HG02763 (cell line): ENCODE data around the gene CELSR3.

ENCODE experiments used
- ATAC-seq: cut with Tn5 transposase; IDR thresholded peaks from one replicate; pipeline ENCODE4 v1.9.1; 2021; ENCODE audit warnings: mild to moderate bottlenecking, moderate library complexity; ENCODE audit not compliant: unreplicated experiment

Gene CELSR3

GRCh38 chr3:48600711-48601621, 61.7 kb downstream of the CELSR3 start:
- ATAC-seq, result no peak

GRCh38 chr3:48599509-48600285, 63.0 kb downstream of the CELSR3 start:
- no peak for ATAC-seq

GRCh38 chr3:48599077-48599501, 63.6 kb downstream of the CELSR3 start:
- ATAC-seq, result no peak

- ATAC-seq, result no peak
Observed at GRCh38 chr3:48598323-48599076, 64.2 kb downstream of the CELSR3 start.

- no peak for ATAC-seq
Observed at GRCh38 chr3:48597408-48597800, 65.3 kb downstream of the CELSR3 start.

DNA sequence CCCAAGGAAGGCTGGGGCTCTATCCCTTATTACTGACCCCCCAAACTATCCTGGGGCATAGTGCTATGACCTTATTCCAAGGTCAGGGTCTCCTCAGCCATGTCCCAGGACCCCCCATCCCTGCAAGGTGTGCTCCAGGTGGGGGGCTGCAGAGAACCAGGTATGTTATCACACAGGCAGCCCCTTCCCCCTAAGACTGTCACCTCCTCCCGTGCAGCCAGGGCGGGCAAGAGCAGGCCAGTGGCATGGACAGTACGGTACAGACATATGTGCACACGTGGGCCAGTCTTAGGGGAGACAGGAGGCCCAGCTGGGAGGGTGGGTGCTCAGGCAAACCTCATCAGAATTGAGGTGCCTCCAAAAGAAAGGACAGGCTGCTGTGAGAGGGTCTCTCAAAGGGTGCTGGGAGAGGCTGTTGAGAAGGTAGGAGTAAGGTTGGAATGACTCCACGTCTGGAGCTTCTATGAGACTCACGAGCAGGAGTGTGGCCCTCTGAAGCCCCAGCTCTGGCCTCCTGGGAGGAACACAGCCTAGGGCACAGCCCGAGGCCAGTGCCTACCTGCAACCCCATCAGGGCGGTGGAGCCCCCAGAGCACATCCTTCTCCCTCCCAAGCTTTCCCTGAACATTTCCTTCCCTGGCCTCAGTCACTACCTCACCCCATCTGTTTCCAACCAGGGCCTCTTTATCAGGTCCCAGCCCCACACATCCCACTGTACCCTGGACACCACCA, 65.8 kb downstream of the CELSR3 start:
- ATAC-seq, result no peak

DNA sequence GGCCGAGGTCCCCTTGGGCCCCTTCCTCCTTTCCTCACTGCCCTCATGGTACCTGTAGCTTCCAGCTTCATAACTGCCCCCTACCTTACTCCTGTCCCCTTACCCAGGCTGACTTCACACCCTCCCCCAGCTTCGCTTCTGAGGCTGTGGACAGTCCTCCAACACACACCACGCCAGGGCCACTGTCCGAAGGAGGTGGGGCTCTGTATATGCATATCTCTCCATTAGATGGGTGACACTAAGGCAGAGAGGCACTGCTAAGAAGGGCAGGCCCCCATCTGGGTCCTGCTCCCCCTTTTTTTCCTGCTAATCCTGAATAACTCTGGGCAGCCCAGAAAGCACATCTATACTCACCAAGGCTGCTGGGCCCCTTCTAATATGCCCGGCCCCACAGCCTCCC, 66.5 kb downstream of the CELSR3 start:
- ATAC-seq, result no peak

DNA sequence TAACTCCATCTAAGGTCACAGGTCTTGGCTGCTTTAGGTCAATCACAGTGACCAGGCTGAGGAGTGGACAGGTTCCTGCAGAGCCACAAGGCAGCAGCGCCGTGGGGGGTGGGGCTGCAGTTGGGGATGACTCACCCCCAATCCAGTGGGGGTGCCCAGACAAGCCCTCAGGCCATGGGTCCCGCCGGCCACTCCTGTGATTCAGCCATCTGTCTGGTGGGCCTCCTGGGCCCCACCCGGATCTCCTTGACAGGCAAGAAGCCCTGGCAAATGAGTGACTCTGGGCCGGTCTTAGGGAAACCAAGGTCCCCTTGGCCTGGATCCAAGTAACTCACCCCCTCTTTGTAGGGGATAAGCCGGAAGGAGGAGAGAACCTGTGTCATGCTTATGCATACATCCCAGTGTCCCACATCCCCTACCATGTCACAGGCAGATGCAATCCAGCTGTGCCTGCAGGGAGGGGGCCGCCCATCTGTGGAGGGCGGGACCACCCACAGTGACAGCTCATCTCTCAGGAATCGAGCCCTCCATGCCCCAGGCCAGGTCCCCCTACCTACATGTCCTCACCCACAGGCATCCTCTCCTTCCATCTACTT, 67.1 kb downstream of the CELSR3 start:
- no peak for ATAC-seq

DNA sequence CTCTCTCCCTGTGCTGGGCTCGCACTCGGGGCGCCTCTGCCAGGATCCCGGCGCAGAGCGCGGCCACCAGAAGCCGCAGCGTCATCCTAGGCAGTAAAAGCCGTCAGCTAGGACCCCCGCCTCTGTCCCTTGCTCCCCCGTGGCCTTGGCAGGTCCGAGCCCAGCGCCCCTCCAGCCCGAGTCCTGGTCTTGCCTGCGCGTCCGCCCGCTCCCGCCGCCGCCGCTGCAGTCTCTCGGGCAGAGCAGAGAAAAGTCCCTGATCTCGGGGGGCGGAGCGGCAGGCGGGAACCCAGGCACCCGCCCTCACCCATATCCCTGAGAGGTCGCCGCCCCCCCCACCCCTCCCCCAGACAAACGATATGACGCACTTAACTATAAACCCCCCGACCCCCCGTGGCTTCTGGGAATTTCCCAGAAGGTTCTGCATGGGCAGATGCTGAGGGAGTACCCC, 67.6 kb downstream of the CELSR3 start, which contains the start of gene COL7A1:
TSS of gene COL7A1 (minus strand) at position 255 of the 451 bp plus-strand sequence. CDS start at position 85, 170 bp downstream.
- ATAC-seq, result no peak

- ATAC-seq, result no peak
Observed at GRCh38 chr3:48594417-48595049, 68.2 kb downstream of the CELSR3 start.

- no peak for ATAC-seq
Observed at GRCh38 chr3:48593337-48593736, 69.3 kb downstream of the CELSR3 start.

GRCh38 chr3:48592519-48593087, 70.1 kb downstream of the CELSR3 start:
- ATAC-seq, result no peak

DNA sequence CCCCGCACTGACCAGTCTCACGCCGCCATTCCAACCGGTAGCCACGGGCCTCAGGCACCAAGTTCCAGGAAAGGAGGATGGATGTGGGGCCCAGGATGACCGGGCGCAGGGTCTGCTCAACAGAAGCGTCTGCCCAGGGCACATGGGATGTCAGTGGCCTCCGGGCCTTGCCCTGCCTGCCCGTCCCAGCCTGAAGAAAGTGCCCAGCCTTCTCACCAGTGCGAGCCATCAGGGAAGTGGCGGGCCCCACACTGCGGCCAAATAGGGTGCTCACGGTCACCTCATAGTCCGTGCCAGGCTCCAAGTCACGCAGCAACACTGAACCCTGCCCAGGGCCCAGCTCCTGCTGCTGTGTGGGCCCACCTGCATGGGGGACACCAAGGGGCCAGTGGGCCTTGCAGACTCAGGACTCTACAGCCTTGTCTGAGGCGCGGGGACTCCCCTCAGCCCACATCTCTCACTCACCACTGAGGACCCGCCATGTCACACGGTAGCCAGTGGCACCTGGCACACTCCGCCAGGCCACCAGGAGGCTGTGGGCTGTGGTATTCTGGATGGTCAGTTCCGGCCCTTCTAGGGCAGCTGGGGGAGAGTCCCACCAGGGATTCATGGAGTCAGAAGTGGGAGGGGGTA, 70.7 kb downstream of the CELSR3 start:
- ATAC-seq, result no peak

GRCh38 chr3:48591436-48591835, 71.2 kb downstream of the CELSR3 start:
- no peak for ATAC-seq

GRCh38 chr3:48588230-48588629, 74.5 kb downstream of the CELSR3 start:
- no peak for ATAC-seq

GRCh38 chr3:48587686-48588085, 75.0 kb downstream of the CELSR3 start:
- ATAC-seq, result no peak
